Activated B cell treated with CpG ODN at 0.5 μM for 24 hours (primary cell): Measurements from ENCODE around the gene SMIM9. TPM values are rescaled to one million over a fixed set of nuclear protein-coding genes. Genes with fewer than 3 reads are reported as not detected.
A peak's percentile ranks its signal among the peaks of the same experiment; 100 is the strongest.
"Not testable (repeated sequence)": the region's sequence is repeated elsewhere in the genome, so short reads cannot be mapped to it uniquely, and the experiment has no call there.

Source experiments
- ATAC-seq: fragments of 200-7000 bp; cut with Tn5 transposase; one replicate; pipeline ENCODE4 v1.10.0; 2021; ENCODE audit warnings: low read depth, mild to moderate bottlenecking, moderate library complexity
- CTCF ChIA-PET: fragments of 350-600 bp; sonication (Branson Sonifier 250); formaldehyde crosslinking; loops from one replicate; lab custom pipeline; 2021; ENCODE audit warnings: antibody characterized with exemption; lab: Charles Lee
- POLR2A ChIA-PET: fragments of 350-600 bp; sonication (Branson Sonifier 250); formaldehyde crosslinking; loops from one replicate; lab custom pipeline; 2021; ENCODE audit warnings: antibody characterized with exemption; lab: Charles Lee
- DNase-seq: peaks from one replicate; pipeline ENCODE4 v3.0.0; 2022
- H3K27ac Mint-ChIP-seq: one replicate; pipeline ENCODE4 v1.8.0; 2020; ENCODE audit warnings: mixed read lengths
- H3K27me3 Mint-ChIP-seq: one replicate; pipeline ENCODE4 v1.8.0; 2021; ENCODE audit warnings: mixed read lengths
- H3K36me3 Mint-ChIP-seq: one replicate; pipeline ENCODE4 v1.8.0; 2021; ENCODE audit warnings: low read depth, mixed read lengths
- H3K4me1 Mint-ChIP-seq: one replicate; pipeline ENCODE4 v1.8.0; 2021; ENCODE audit warnings: mixed read lengths
- H3K4me3 Mint-ChIP-seq: one replicate; pipeline ENCODE4 v1.8.0; 2020; ENCODE audit warnings: mild to moderate bottlenecking, mixed read lengths
- H3K9me3 Mint-ChIP-seq: one replicate; pipeline ENCODE4 v1.8.0; 2020; ENCODE audit warnings: mixed read lengths
- CTCF ChIP-seq: fragments of 200-600 bp; IDR thresholded peaks from one replicate; pipeline ENCODE4 v1.8.0; 2022; ENCODE audit warnings: antibody characterized with exemption, mild to moderate bottlenecking
- intact Hi-C: fragments of 100-400 bp; cut with micrococcal nuclease; formaldehyde crosslinking; loops from one replicate; pipeline ENCODE4 v1.15.1; 2024
- total RNA-seq: library from RNA; stranded (reverse); gene quantifications from 2 replicates; pipeline ENCODE4 v1.2.3, GENCODE V29; 2022

Gene SMIM9
- total RNA-seq, 1 donor from 2014 or later: not detected

- CTCF ChIA-PET: interaction anchor here (1.9 kb wide), 1 partner anchor 79 kb away, joined by 5 read pairs; no protein-coding TSS in a partner anchor
- no peaks in the 10 kb centered on the region for H3K27me3 Mint-ChIP-seq
- H3K36me3 Mint-ChIP-seq: no peaks in the 10 kb centered on the region
- peaks cover 31% of the 10 kb centered on the region for H3K4me1 Mint-ChIP-seq
- intact Hi-C loops: loop anchor here (5.0 kb wide), 1 partner anchor 199 kb away; the partner anchor contains the start of gene FUNDC2
- DNase-seq (no peak), ATAC-seq (no peak)
- H3K27ac Mint-ChIP-seq: peak overlapping the region; percentile 92
- TF ChIP-seq CTCF: no peak
- no peaks in the 10 kb centered on the region for H3K9me3 Mint-ChIP-seq
- H3K4me3 Mint-ChIP-seq: no peak overlapping the region
- POLR2A ChIA-PET: interaction anchor here (0.9 to 1.4 kb wide), 2 partner anchors 9 to 22 kb away, joined by 3 to 5 read pairs; no protein-coding TSS in a partner anchor
These were observed 6.5 kb downstream of the SMIM9 start for GRCh38 chrX:154828016-154828408.

GRCh38 chrX:154827194-154828015, 7.1 kb downstream of the SMIM9 start:
- Mint-ChIP-seq H3K9me3 (no peaks in the 10 kb centered on the region), H3K36me3 (no peaks in the 10 kb centered on the region), H3K4me1 (peaks cover 31% of the 10 kb centered on the region), H3K4me3 (peak overlapping the region; percentile 15), H3K27me3 (no peaks in the 10 kb centered on the region), H3K27ac (peak overlapping the region; percentile 92)
- ATAC-seq: peak; percentile 92
- TF ChIP-seq CTCF: no peak
- ChIA-PET POLR2A (interaction anchor here (0.9 to 1.4 kb wide), 3 partner anchors 8 to 22 kb away, joined by 3 to 5 read pairs (median 4); partner anchors contain the start of gene MPP1), CTCF (interaction anchor here (1.9 kb wide), 1 partner anchor 79 kb away, joined by 5 read pairs; no protein-coding TSS in a partner anchor)
- intact Hi-C loops: loop anchor here (5.0 kb wide), 1 partner anchor 200 kb away; the partner anchor contains the start of gene FUNDC2
- no peak for DNase-seq

GRCh38 chrX:154825586-154825985, 8.9 kb downstream of the SMIM9 start:
- CTCF ChIA-PET, H3K9me3 Mint-ChIP-seq, DNase-seq, H3K4me3 Mint-ChIP-seq, H3K27me3 Mint-ChIP-seq, ATAC-seq, POLR2A ChIA-PET, H3K36me3 Mint-ChIP-seq, H3K27ac Mint-ChIP-seq: not testable (repeated sequence)
- intact Hi-C loops: loop anchor here (5.0 kb wide), 1 partner anchor 202 kb away; the partner anchor contains the start of gene FUNDC2
- H3K4me1 Mint-ChIP-seq: peaks cover 31% of the 10 kb centered on the region

- Mint-ChIP-seq H3K27ac (no peak overlapping the region), H3K27me3 (no peaks in the 10 kb centered on the region), H3K36me3 (no peaks in the 10 kb centered on the region), H3K9me3 (no peaks in the 10 kb centered on the region), H3K4me1 (peaks cover 36% of the 10 kb centered on the region), H3K4me3 (no peak overlapping the region)
- no peak for TF ChIP-seq CTCF
- ATAC-seq (no peak), DNase-seq (no peak)
- CTCF ChIA-PET: no interaction called here
- POLR2A ChIA-PET: no interaction called here
- intact Hi-C loops: loop anchor here (5.0 kb wide), 1 partner anchor 203 kb away; the partner anchor contains the start of gene FUNDC2
These were observed 9.8 kb downstream of the SMIM9 start for GRCh38 chrX:154824638-154825037.

GRCh38 chrX:154822029-154822428, 12.4 kb downstream of the SMIM9 start:
- TF ChIP-seq CTCF: no peak
- CTCF ChIA-PET: interaction anchor here (0.9 kb wide), 1 partner anchor 18 kb away, joined by 4 read pairs; no protein-coding TSS in a partner anchor
- Mint-ChIP-seq H3K27me3 (no peaks in the 10 kb centered on the region), H3K36me3 (no peaks in the 10 kb centered on the region), H3K9me3 (no peaks in the 10 kb centered on the region), H3K27ac (no peak overlapping the region), H3K4me3 (no peak overlapping the region), H3K4me1 (peaks cover 21% of the 10 kb centered on the region)
- POLR2A ChIA-PET: no interaction called here
- intact Hi-C loops: no loop called here
- DNase-seq: no peak
- no peak for ATAC-seq
